Thymus (tissue), 11 donors: ENCODE results near the gene TSNAX. TPM values are rescaled to one million over a fixed set of nuclear protein-coding genes. Genes with fewer than 3 reads are reported as not detected.
A peak's percentile ranks its signal among the peaks of the same experiment; 100 is the strongest.

ENCODE experiments used
- DNase-seq, 9 donors: peaks; one replicate each; pipeline ENCODE4 v3.0.0-alpha.2; 2013; ENCODE audit warnings: low spot score in 9 of 9, low read depth in 6 of 9, missing footprints in 1 of 9
- H3K27ac ChIP-seq, 2 donors: one replicate each; pipeline ENCODE4 v1.5.1; 2013; ENCODE audit warnings: control low read depth in 1 of 2, low read depth in 1 of 2, low read length in 1 of 2, mild to moderate bottlenecking in 1 of 2, moderate library complexity in 1 of 2
- H3K27me3 ChIP-seq, 2 donors: one replicate each; pipeline ENCODE4 v1.5.1; 2013; ENCODE audit warnings: low read length in 1 of 2; ENCODE audit not compliant: control insufficient read depth in 2 of 2, insufficient read depth in 1 of 2
- H3K36me3 ChIP-seq, 2 donors: one replicate each; pipeline ENCODE4 v1.5.1; 2013; ENCODE audit warnings: low read length in 1 of 2, mild to moderate bottlenecking in 1 of 2, moderate library complexity in 1 of 2; ENCODE audit not compliant: control insufficient read depth in 2 of 2, insufficient read depth in 2 of 2
- H3K4me1 ChIP-seq, 2 donors: one replicate each; pipeline ENCODE4 v1.5.1; 2013; ENCODE audit warnings: low read length in 2 of 2; ENCODE audit not compliant: control insufficient read depth in 2 of 2, insufficient read depth in 2 of 2
- H3K4me3 ChIP-seq, 2 donors: one replicate each; pipeline ENCODE4 v1.5.1; 2013; ENCODE audit warnings: low read length in 2 of 2, control low read depth in 1 of 2, mild to moderate bottlenecking in 1 of 2
- H3K9me3 ChIP-seq, 2 donors: one replicate each; pipeline ENCODE4 v1.5.1; 2013; ENCODE audit warnings: low read length in 1 of 2, mild to moderate bottlenecking in 1 of 2; ENCODE audit not compliant: control insufficient read depth in 2 of 2, insufficient read depth in 1 of 2
- WGBS: extraction: QIAGEN DNeasy Blood & Tissue Kit; methylation state at CpG from one replicate; pipeline ENCODE4 v1.1.7; 2013; 5-methylcytosine and 5-hydroxymethylcytosine counted together
- polyA plus RNA-seq: library from polyadenylated mRNA; stranded (reverse); fragments of 200-250 nt; gene quantifications from one replicate; pipeline ENCODE4 v1.2.3, GENCODE V29; 2013
- total RNA-seq: library from RNA; stranded (reverse); fragments of 120-200 nt; gene quantifications from one replicate; pipeline ENCODE4 v1.2.4, GENCODE V29; 2013
- donor health status: healthy.

The TSNAX gene
- total and polyA plus RNA-seq, 2 donors, result 36.4 to 36.9 TPM

DNA sequence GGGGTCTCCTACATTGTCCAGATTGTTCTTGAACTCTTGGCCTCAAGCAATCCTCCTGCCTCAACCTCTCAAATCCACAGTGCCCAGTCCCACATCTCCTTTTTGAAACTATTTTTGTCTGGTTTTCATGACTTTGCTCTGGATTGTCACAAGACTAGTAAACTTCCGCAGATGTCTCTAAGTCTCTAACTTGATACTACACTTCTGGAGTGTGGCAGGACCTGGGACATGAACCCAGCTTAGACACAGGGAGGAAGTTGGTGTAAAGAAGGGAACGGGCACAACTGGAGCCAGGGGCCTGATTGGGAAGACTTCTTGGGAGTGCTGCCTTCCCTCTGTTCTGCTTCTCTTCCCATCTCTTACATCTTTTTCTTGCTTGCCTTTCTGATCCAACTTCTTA is 81.9 kb downstream of the TSNAX start:
- H3K27me3 ChIP-seq, result no peaks in the 10 kb centered on the region
- H3K4me3 ChIP-seq, result no peak overlapping the region
- peaks cover 22 to 32% of the 10 kb centered on the region in 2 donors for H3K4me1 ChIP-seq
- H3K9me3 ChIP-seq, result no peaks in the 10 kb centered on the region
- H3K36me3 ChIP-seq, result no peaks in the 10 kb centered on the region
- DNase-seq, result no peak
- WGBS, result 97% methylated on average over 2 of the region's 2 CpGs
- H3K27ac ChIP-seq, result no peak overlapping the region

GRCh38 chr1:231611111-231611510 is 82.6 kb downstream of the TSNAX start:
- H3K36me3 ChIP-seq, result no peaks in the 10 kb centered on the region
- H3K4me3 ChIP-seq, result no peak overlapping the region
- peaks cover 22 to 32% of the 10 kb centered on the region in 2 donors for H3K4me1 ChIP-seq
- no peak overlapping the region for H3K27ac ChIP-seq
- no peaks in the 10 kb centered on the region for H3K9me3 ChIP-seq
- no peaks in the 10 kb centered on the region for H3K27me3 ChIP-seq
- DNase-seq, result no peak
- 48% methylated on average over 5 of the region's 5 CpGs for WGBS

GRCh38 chr1:231611851-231612250 is 83.4 kb downstream of the TSNAX start:
- DNase-seq, result no peak
- WGBS, result 91% methylated on average over 5 of the region's 5 CpGs
- no peak overlapping the region for H3K4me3 ChIP-seq
- H3K4me1 ChIP-seq, result peaks cover 22 to 32% of the 10 kb centered on the region in 2 donors
- no peaks in the 10 kb centered on the region for H3K27me3 ChIP-seq
- H3K9me3 ChIP-seq, result no peaks in the 10 kb centered on the region
- H3K27ac ChIP-seq, result peak overlapping the region; percentile 69 to 79
- no peaks in the 10 kb centered on the region for H3K36me3 ChIP-seq

DNA sequence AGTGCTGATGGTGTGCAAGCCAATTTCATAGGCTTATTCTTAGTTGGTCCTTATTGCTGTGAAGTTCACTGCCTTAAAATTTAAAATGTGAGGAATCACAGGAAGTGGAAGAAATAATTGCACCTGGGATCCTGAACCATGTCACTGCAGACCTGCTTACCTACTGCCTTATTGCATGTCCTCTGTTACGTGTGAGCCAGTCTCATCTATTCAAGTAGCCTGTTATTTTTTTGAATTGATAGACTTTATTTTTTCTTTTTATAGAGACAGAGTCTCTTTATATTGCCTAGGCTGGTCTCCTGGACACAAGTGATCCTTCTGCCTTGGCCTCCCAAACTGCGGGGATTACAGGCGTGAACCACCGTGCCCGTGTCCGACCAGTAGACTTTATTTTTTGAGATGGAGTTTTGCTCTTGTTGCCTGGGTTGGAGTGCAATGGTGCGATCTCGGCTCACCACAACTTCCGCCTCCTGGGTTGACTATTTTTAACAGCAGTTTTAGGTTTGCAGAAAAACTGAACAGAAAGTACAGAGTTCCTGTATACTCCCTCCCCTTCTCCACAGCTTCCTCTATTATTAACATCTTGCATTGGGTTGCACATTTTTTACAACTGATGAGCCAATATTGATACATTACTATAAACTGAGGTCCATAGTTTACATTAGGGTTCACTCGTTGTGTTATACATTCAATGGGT is 84.1 kb downstream of the TSNAX start:
- Histone ChIP-seq H3K27me3 (no peaks in the 10 kb centered on the region), H3K36me3 (no peaks in the 10 kb centered on the region), H3K4me3 (peak overlapping the region in 1 of 2 donors; percentile 7), H3K27ac (peak overlapping the region; percentile 76 to 79), H3K9me3 (no peaks in the 10 kb centered on the region), H3K4me1 (peaks cover 22 to 32% of the 10 kb centered on the region in 2 donors)
- peak in 5 of 9 donors; percentile 53 to 83 (median 58) for DNase-seq
- WGBS, result 11% methylated on average over 10 of the region's 10 CpGs

DNA sequence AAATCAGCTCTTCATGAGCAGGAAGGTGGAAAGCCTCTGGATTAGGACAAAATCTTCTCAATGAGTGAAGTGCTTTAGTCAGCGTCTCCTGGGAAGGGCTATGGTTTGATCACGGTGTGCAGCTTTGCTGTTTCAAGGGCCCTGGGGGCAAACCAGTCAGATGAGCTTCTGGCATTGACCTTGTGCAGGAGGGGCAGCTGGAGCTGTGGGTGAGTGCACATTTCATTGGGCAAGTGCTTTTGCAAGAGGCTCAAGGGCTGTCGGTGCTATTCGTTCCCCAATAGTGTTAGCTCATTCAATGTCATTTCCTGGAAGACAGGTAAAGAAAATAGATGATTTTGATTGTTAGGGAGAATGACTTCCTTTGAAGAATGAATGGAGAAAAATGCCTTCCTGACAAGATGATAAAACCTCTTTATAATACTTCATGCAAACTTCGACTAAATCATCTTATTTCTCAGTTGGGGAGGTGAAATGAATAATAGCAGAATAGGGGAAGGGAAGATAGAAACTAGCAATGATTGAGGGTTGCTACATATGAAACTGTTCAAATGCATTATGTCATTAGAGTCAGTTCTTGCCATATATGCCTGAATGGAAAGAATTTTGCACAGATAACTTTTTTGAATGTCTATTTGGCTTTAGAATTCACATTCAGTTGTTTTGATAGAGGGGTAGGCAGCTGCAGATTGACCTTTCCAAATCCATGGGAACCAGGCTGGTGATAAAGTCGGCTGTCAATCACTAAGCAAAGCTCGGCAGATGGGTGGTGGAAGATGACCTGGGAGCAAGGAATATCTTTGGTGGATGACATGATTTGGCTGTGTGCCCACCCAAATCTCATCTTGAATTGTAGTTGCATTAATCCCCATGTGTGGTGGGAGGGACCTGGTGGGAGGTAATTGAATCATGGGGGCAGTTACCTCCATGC is 85.2 kb downstream of the TSNAX start:
- Histone ChIP-seq H3K4me1 (peaks cover 22 to 32% of the 10 kb centered on the region in 2 donors), H3K27ac (peak overlapping the region; percentile 68 to 79)
- no peak for DNase-seq

More for the DNA sequence above, 85.2 kb downstream of the TSNAX start:
- 61% methylated on average over 7 of the region's 7 CpGs for WGBS
- no peaks in the 10 kb centered on the region for H3K36me3 ChIP-seq
- no peaks in the 10 kb centered on the region for H3K9me3 ChIP-seq
- H3K4me3 ChIP-seq, result no peak overlapping the region
- H3K27me3 ChIP-seq, result no peaks in the 10 kb centered on the region

Other genes with a start within 250 kb of the TSNAX start
- 8.8 TPM for gene EXOC8, start 190.8 kb upstream of the TSNAX start, total RNA-seq
- gene EXOC8, start 190.8 kb upstream of the TSNAX start, polyA plus RNA-seq, result 11.6 TPM
- 14.0 TPM for gene SPRTN, start 190.4 kb upstream of the TSNAX start, total RNA-seq
- gene SPRTN, start 190.4 kb upstream of the TSNAX start, polyA plus RNA-seq, result 8.4 TPM
- gene EGLN1, start 106.4 kb upstream of the TSNAX start, total RNA-seq, result 26.9 TPM
- gene EGLN1, start 106.4 kb upstream of the TSNAX start, polyA plus RNA-seq, result 12.4 TPM
- 5.3 TPM for gene DISC1, start 98.1 kb downstream of the TSNAX start, total RNA-seq
- 4.4 TPM for gene DISC1, start 98.1 kb downstream of the TSNAX start, polyA plus RNA-seq